ENCODE measurements around the gene C14orf119.

GRCh38 chr14:23141706-23142444 lies 46.6 kb downstream of the C14orf119 start:
- TF ChIP-seq, protein P1, sequence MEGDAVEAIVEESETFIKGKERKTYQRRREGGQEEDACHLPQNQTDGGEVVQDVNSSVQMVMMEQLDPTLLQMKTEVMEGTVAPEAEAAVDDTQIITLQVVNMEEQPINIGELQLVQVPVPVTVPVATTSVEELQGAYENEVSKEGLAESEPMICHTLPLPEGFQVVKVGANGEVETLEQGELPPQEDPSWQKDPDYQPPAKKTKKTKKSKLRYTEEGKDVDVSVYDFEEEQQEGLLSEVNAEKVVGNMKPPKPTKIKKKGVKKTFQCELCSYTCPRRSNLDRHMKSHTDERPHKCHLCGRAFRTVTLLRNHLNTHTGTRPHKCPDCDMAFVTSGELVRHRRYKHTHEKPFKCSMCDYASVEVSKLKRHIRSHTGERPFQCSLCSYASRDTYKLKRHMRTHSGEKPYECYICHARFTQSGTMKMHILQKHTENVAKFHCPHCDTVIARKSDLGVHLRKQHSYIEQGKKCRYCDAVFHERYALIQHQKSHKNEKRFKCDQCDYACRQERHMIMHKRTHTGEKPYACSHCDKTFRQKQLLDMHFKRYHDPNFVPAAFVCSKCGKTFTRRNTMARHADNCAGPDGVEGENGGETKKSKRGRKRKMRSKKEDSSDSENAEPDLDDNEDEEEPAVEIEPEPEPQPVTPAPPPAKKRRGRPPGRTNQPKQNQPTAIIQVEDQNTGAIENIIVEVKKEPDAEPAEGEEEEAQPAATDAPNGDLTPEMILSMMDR (IDR thresholded peaks at IDR 0.05), result no peak
- TF ChIP-seq POLR2A (IDR thresholded peaks at IDR 0.05), result no peak

All from ovary (tissue), 3 donors.